BLaER1 (cell line): ENCODE results near the gene LNX2.
A peak's percentile ranks its signal among the peaks of the same experiment; 100 is the strongest.

Experiments
- H3K27ac ChIP-seq: shearing (Covaris generic); formaldehyde crosslinking; 2 replicates; pipeline ENCODE4 v1.8.1; 2022
- H3K27me3 ChIP-seq: shearing (Covaris generic); formaldehyde crosslinking; 2 replicates; pipeline ENCODE4 v1.8.1; 2022
- H3K36me3 ChIP-seq: shearing (Covaris generic); formaldehyde crosslinking; 2 replicates; pipeline ENCODE4 v1.8.1; 2022
- H3K4me1 ChIP-seq: shearing (Covaris generic); formaldehyde crosslinking; 2 replicates; pipeline ENCODE4 v1.8.1; 2022
- H3K4me2 ChIP-seq: shearing (Covaris generic); formaldehyde crosslinking; 2 replicates; pipeline ENCODE4 v1.8.1; 2022
- H3K4me3 ChIP-seq: shearing (Covaris generic); formaldehyde crosslinking; 2 replicates; pipeline ENCODE4 v1.8.1; 2022
- H3K9ac ChIP-seq: shearing (Covaris generic); formaldehyde crosslinking; 2 replicates; pipeline ENCODE4 v1.8.1; 2022
- H3K9me3 ChIP-seq: shearing (Covaris generic); formaldehyde crosslinking; 2 replicates; pipeline ENCODE4 v1.8.1; 2022
- H4K20me1 ChIP-seq: shearing (Covaris generic); formaldehyde crosslinking; 2 replicates; pipeline ENCODE4 v1.8.1; 2022
- Cebpa-rat ChIP-seq: shearing (Covaris generic); IDR thresholded peaks from 2 replicates; pipeline ENCODE4 v1.8.1; 2022

The LNX2 gene

DNA sequence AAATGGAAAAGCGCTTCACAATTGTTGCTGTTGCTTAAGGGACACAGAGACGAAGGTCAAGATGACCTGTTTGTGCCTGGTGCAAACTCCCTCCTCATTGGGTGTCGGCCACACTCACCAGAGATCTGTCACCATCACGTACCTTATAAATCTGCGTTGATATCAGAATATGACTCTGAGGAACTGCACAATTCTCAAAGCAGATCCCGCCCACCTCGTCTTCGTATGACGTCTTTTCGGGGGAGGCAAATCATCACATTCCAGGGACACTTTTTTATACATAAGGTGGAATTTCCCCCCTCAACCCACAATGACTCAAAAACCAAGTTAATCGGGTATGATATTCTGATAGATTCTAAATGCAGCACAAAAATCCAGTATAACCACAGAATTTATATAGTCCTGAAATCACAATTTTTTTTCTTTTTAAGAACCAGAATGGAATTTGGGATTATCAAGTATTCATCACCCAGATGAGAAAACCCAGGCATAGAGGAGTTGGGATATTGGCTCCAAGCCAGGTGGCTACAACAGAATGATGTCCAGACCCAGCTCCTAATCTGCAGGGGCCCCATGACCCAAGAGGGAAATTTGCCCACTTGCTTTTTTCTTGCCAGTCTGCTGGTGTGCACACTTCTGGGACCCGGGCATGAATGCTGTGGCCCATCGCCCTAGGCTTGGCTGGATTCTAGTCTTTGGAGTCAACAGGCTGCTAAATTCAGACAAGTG lies 119.4 kb downstream of the LNX2 start:
- Histone ChIP-seq H3K4me1 (peaks cover 9% of the 10 kb centered on the region; the same call in 1 of the 2 replicates), H4K20me1 (no peaks in the 10 kb centered on the region), H3K27ac (no peak overlapping the region), H3K9me3 (no peaks in the 10 kb centered on the region), H3K4me3 (no peak overlapping the region), H3K36me3 (no peaks in the 10 kb centered on the region), H3K9ac (no peak overlapping the region), H3K4me2 (no peak overlapping the region), H3K27me3 (no peaks in the 10 kb centered on the region)
- TF ChIP-seq Cebpa-rat, result no peak

DNA sequence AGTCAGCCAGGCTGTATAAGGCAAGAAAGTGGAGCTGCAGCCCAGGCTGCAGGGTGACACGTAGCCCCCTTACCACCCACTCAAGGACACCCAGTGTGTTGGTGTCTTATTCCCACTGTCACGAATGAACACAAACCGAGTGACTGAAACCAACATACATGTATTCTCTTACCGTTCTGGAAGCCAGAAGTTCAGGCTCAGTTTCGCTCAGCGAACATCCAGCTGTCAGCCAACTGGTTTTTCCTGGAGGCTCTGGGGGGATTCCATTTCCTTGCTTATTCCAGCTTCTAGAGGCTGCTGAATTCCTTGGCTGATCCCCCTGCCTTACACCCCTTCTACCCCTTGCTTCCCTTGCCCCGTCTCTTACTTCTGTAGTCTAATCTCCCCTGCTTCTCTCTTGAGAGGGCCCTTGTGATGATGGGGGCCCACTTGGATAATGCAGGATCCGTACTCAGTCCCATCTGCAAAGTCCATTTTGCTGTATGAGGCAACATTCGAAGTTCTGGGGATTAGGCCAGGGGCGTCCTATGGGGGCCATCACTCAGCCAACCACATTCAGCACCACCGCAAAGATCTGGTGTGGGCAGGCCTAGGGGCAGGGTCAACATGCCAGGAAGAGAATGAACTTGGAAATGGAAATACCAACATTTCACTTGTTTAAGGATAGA lies 122.6 kb downstream of the LNX2 start:
- Histone ChIP-seq H3K4me2 (no peak overlapping the region), H3K27ac (no peak overlapping the region), H3K27me3 (no peaks in the 10 kb centered on the region), H3K9me3 (no peaks in the 10 kb centered on the region), H3K9ac (no peak overlapping the region), H3K4me1 (peaks cover 9% of the 10 kb centered on the region; the same call in 1 of the 2 replicates), H3K36me3 (no peaks in the 10 kb centered on the region), H4K20me1 (no peaks in the 10 kb centered on the region), H3K4me3 (no peak overlapping the region)
- TF ChIP-seq Cebpa-rat, result no peak

DNA sequence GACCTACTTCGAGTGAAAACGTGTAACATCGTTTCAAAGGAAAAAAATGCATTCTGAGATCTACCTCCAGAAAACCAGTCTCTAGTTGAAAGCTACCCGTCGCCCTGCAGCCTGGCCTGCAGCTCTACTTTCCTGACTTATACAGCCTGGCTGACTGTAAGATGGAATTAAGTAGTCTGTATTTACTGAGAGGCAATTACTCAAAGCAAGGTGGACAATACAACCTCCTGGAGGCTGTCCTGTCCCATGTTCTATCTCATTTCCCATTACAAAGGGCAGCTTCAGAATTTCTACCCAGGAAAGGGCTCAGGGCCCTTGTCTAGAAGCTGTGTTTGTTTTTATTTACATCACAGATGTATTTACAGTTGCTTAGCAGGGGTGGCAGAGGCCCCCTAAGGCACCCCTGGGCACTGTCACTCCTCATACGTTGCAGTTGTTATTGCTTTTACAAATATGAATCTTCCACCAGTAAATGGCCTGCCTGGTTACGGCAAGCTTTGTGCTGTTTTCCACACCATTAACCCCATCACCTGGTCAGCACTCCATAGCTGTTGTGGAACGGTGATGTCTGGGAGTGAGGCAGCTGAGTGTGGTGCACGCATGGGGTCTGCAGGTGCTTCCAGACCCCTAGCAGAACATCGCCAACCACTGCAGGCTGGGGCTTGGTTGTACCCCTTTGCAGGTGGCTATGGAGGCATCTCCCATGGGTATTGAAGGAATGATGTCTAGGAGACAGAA lies 123.6 kb downstream of the LNX2 start:
- peaks cover 9% of the 10 kb centered on the region; the same call in 1 of the 2 replicates for H3K4me1 ChIP-seq
- no peak for TF ChIP-seq Cebpa-rat
- H3K27me3 ChIP-seq, result no peaks in the 10 kb centered on the region
- H3K9ac ChIP-seq, result no peak overlapping the region
- H3K27ac ChIP-seq, result no peak overlapping the region
- H3K36me3 ChIP-seq, result no peaks in the 10 kb centered on the region
- H3K9me3 ChIP-seq, result no peaks in the 10 kb centered on the region
- no peaks in the 10 kb centered on the region for H4K20me1 ChIP-seq
- peak overlapping the region; percentile 37 for H3K4me2 ChIP-seq
- H3K4me3 ChIP-seq, result no peak overlapping the region

DNA sequence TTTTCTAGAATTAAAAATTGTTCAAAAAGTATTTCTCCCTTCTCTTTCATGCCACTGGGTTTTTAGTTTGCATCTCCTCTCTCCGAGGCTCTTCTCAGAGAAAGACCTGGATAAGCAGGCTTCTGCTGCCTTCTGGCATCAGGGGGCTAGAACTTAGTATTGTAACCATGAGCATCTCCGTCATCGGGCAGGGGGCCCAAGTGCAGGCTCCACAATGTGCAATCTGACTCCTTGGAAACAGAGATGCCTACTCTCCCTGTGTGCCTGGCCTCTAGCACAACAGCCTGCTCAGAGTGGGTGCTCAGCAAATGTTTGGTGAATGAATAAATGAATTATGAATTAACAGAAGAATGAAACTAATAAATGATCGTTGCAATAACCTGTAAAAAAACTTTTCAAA lies 124.3 kb downstream of the LNX2 start:
- H3K36me3 ChIP-seq, result no peaks in the 10 kb centered on the region

More for the DNA sequence above, 124.3 kb downstream of the LNX2 start:
- Histone ChIP-seq H3K9me3 (no peaks in the 10 kb centered on the region), H3K4me2 (no peak overlapping the region), H3K27ac (no peak overlapping the region), H4K20me1 (no peaks in the 10 kb centered on the region), H3K4me3 (no peak overlapping the region), H3K4me1 (peaks cover 9% of the 10 kb centered on the region; the same call in 1 of the 2 replicates), H3K27me3 (no peaks in the 10 kb centered on the region), H3K9ac (no peak overlapping the region)
- no peak for TF ChIP-seq Cebpa-rat
